T-helper 1 cell treated with Interleukin-12 subunit alpha and Interleukin-12 subunit beta and Interleukin-4 antibody, amounts not matched to agents 30 μg/mL and 1 μg/mL, for 36 hours (primary cell): ENCODE results near the gene PIK3CB.
"Not testable (repeated sequence)": the region's sequence is repeated elsewhere in the genome, so short reads cannot be mapped to it uniquely, and the experiment has no call there.

Experiments
- H3K27ac Mint-ChIP-seq: one replicate; pipeline ENCODE4 v1.8.0; 2021; ENCODE audit warnings: mild to moderate bottlenecking, mixed read lengths
- H3K27me3 Mint-ChIP-seq: one replicate; pipeline ENCODE4 v1.8.0; 2021; ENCODE audit warnings: low read depth, mixed read lengths
- H3K36me3 Mint-ChIP-seq: one replicate; pipeline ENCODE4 v1.8.0; 2021; ENCODE audit warnings: low read depth, mixed read lengths
- H3K4me1 Mint-ChIP-seq: one replicate; pipeline ENCODE4 v1.8.0; 2021; ENCODE audit warnings: low read depth, mixed read lengths
- H3K4me3 Mint-ChIP-seq: one replicate; pipeline ENCODE4 v1.8.0; 2021; ENCODE audit warnings: mild to moderate bottlenecking, moderate library complexity, mixed read lengths
- H3K9me3 Mint-ChIP-seq: one replicate; pipeline ENCODE4 v1.8.0; 2021; ENCODE audit warnings: mixed read lengths

Gene PIK3CB

DNA sequence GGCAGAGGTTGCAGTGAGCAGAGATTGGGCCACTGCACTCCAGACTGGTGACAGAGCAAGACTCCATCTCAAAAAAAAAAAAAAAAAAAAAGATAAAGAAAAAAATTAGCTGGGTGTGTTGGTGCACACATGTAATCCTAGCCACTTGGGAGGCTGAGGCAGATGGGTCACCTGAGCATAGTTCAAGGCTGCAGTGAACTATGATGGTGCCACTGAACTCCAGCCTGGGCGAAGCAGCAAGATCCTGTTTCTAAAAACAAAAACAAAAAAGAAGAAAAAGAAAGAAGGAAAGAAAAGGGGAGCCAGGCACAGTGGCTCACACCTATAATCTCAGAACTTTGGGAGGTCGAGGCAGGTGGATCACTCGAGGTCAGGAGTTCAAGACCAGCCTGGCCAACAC lies 32.9 kb downstream of the PIK3CB start:
- Mint-ChIP-seq H3K27me3 (no peaks in the 10 kb centered on the region), H3K36me3 (peaks cover 2% of the 10 kb centered on the region), H3K4me3 (no peak overlapping the region), H3K27ac (no peak overlapping the region), H3K4me1 (peaks cover 18% of the 10 kb centered on the region), H3K9me3 (no peaks in the 10 kb centered on the region)

GRCh38 chr3:138800248-138800647 lies 34.5 kb downstream of the PIK3CB start:
- H3K36me3 Mint-ChIP-seq, result peaks cover 4% of the 10 kb centered on the region

GRCh38 chr3:138799822-138800221 lies 34.9 kb downstream of the PIK3CB start:
- peaks cover 23% of the 10 kb centered on the region for H3K4me1 Mint-ChIP-seq
- no peaks in the 10 kb centered on the region for H3K9me3 Mint-ChIP-seq
- no peak overlapping the region for H3K4me3 Mint-ChIP-seq
- peaks cover 4% of the 10 kb centered on the region for H3K36me3 Mint-ChIP-seq
- H3K27me3 Mint-ChIP-seq, result no peaks in the 10 kb centered on the region
- H3K27ac Mint-ChIP-seq, result no peak overlapping the region

More at GRCh38 chr3:138800248-138800647, 34.5 kb downstream of the PIK3CB start:
- Mint-ChIP-seq H3K27me3 (no peaks in the 10 kb centered on the region), H3K4me1 (peaks cover 23% of the 10 kb centered on the region), H3K27ac (no peak overlapping the region), H3K9me3 (no peaks in the 10 kb centered on the region), H3K4me3 (no peak overlapping the region)

- peaks cover 10% of the 10 kb centered on the region for H3K36me3 Mint-ChIP-seq
Observed at GRCh38 chr3:138797508-138798038, 37.2 kb downstream of the PIK3CB start.

DNA sequence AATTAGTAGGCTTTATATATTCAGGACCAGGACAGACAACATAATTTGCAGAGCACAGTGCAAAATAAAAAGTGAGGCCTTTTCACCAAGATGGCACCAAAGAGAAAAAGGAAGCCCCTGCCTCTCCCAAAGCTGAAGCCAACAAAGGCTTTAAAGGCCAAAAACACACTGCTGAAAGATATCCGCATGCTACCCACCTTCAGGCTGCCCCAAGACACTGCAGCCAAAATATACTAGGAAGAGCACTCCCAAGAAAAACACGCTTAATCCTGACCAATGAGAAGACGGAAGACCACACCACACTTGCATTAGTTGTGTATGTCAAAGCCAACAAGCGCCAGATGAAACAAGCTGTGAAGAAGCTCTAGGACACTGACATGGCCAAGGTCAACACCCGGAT lies 38.0 kb downstream of the PIK3CB start:
- H3K27me3 Mint-ChIP-seq, result no peaks in the 10 kb centered on the region
- peaks cover 18% of the 10 kb centered on the region for H3K4me1 Mint-ChIP-seq
- no peaks in the 10 kb centered on the region for H3K9me3 Mint-ChIP-seq
- no peak overlapping the region for H3K27ac Mint-ChIP-seq
- no peak overlapping the region for H3K4me3 Mint-ChIP-seq
- peaks cover 10% of the 10 kb centered on the region for H3K36me3 Mint-ChIP-seq

More at GRCh38 chr3:138797508-138798038, 37.2 kb downstream of the PIK3CB start:
- H3K4me1 Mint-ChIP-seq, result peaks cover 17% of the 10 kb centered on the region
- no peak overlapping the region for H3K27ac Mint-ChIP-seq
- H3K9me3 Mint-ChIP-seq, result no peaks in the 10 kb centered on the region
- no peak overlapping the region for H3K4me3 Mint-ChIP-seq
- no peaks in the 10 kb centered on the region for H3K27me3 Mint-ChIP-seq

GRCh38 chr3:138786788-138787271 lies 47.9 kb downstream of the PIK3CB start:
- no peak overlapping the region for H3K27ac Mint-ChIP-seq

GRCh38 chr3:138785951-138786350 lies 48.8 kb downstream of the PIK3CB start:
- Mint-ChIP-seq H3K9me3 (no peaks in the 10 kb centered on the region), H3K4me1 (peaks cover 27% of the 10 kb centered on the region), H3K4me3 (no peak overlapping the region), H3K36me3 (peaks cover 14% of the 10 kb centered on the region), H3K27me3 (no peaks in the 10 kb centered on the region), H3K27ac (no peak overlapping the region)

More at GRCh38 chr3:138786788-138787271, 47.9 kb downstream of the PIK3CB start:
- Mint-ChIP-seq H3K4me3 (no peak overlapping the region), H3K4me1 (peaks cover 31% of the 10 kb centered on the region), H3K9me3 (no peaks in the 10 kb centered on the region), H3K36me3 (peaks cover 14% of the 10 kb centered on the region), H3K27me3 (no peaks in the 10 kb centered on the region)

DNA sequence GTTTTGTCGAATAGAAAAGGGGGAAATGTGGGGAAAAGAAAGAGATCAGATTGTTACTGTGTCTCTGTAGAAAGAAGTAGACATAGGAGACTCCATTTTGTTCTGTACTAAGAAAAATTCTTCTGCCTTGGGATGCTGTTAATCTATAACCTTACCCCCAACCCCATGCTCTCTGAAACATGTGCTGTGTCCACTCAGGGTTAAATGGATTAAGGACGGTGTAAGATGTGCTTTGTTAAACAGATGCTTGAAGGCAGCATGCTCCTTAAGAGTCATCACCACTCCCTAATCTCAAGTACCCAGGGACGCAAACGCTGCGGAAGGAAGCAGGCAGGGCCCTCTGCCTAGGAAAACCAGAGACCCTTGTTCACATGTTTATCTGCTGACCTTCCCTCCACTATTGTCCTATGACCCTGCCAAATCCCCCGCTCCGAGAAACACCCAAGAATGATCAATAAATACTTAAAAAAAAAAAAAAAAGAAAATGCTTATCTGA lies 49.3 kb downstream of the PIK3CB start:
- peaks cover 30% of the 10 kb centered on the region for H3K4me1 Mint-ChIP-seq
- not testable (repeated sequence) for H3K27me3 Mint-ChIP-seq, H3K9me3 Mint-ChIP-seq, H3K4me3 Mint-ChIP-seq, H3K27ac Mint-ChIP-seq
- peaks cover 17% of the 10 kb centered on the region for H3K36me3 Mint-ChIP-seq

DNA sequence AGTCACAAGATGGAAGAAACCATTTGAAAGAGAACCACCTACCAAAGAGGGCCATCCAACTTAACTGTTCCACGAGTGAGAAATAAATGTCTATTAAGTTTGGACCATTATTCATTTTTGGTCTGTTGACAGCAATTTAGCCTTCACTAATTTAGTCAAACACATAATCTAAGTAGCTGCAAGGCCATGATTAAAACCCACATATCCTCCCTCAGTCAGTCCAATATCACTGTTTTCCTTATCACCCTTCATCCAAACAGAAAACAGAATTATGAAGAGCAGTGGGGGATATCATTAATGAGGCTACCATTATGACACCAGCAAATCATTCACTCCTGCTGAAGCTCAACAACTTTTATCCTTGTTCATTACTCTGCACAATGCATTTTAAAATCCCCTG lies 52.0 kb downstream of the PIK3CB start:
- H3K4me1 Mint-ChIP-seq, result peaks cover 32% of the 10 kb centered on the region
- H3K9me3 Mint-ChIP-seq, result no peaks in the 10 kb centered on the region
- no peak overlapping the region for H3K27ac Mint-ChIP-seq
- H3K4me3 Mint-ChIP-seq, result no peak overlapping the region
- H3K36me3 Mint-ChIP-seq, result peaks cover 15% of the 10 kb centered on the region
- no peaks in the 10 kb centered on the region for H3K27me3 Mint-ChIP-seq

GRCh38 chr3:138781012-138781470 lies 53.7 kb downstream of the PIK3CB start:
- Mint-ChIP-seq H3K36me3 (peaks cover 13% of the 10 kb centered on the region), H3K9me3 (no peaks in the 10 kb centered on the region), H3K4me3 (peak overlapping the region; percentile 14), H3K27ac (peak overlapping the region; percentile 70), H3K4me1 (peaks cover 34% of the 10 kb centered on the region), H3K27me3 (no peaks in the 10 kb centered on the region)

DNA sequence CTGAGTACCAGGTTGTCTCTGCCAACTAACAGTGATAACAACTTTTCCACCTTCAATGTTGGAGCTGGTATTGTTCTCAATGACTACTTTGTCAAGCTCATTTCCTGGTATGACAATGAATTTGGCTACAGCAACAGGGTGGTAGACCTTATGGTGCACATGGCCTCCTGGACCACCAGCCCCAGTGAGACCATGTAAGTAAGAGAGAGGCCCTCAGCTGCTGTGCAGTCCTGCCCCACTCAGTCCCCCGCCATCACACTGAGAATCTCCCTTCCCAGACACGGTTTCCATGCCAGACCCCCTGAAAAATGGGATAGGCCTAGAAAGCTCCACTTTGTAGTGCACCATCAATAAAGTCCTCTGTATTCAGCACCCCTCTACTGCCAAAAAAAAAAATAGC lies 56.1 kb downstream of the PIK3CB start:
- peaks cover 21% of the 10 kb centered on the region for H3K36me3 Mint-ChIP-seq
- no peak overlapping the region for H3K27ac Mint-ChIP-seq
- no peaks in the 10 kb centered on the region for H3K9me3 Mint-ChIP-seq
- H3K27me3 Mint-ChIP-seq, result no peaks in the 10 kb centered on the region
- H3K4me3 Mint-ChIP-seq, result no peak overlapping the region
- peaks cover 44% of the 10 kb centered on the region for H3K4me1 Mint-ChIP-seq

DNA sequence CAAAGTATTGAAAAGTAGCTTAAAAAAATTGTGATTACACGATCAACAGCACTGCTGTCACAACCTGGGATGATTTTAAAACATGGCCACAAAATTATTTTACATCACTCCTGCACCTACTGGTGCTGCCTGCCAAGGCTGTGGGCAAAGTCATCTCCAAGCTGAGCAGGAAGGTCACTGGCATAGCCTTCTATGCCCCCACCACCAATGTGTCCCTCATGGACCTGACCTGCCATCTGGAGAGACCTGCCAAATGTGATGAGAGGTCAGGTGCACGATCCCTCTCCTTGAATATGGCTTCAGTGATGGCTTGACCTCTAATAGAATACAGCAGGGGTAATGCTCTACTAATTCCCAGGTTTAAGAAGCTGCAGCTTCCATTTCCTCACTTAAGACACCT lies 57.8 kb downstream of the PIK3CB start:
- Mint-ChIP-seq H3K27ac (no peak overlapping the region), H3K4me1 (peaks cover 32% of the 10 kb centered on the region), H3K9me3 (no peaks in the 10 kb centered on the region), H3K27me3 (no peaks in the 10 kb centered on the region), H3K4me3 (no peak overlapping the region), H3K36me3 (peaks cover 16% of the 10 kb centered on the region)

DNA sequence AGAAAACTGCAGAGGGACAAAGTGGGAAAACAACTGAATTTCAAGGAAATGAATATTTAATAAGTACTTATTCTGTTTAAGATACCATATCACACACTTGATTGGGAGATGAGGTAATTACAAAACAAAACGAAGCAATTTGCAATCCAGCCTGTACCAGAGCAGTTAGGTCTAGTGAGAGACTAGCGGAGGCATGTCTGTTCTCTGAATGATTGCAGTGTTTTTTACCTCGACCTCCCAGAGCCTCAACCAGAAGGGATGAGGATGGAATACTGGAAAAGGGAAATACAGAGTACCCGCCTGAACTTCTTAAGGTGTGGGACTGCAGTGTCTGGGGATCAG lies 59.5 kb downstream of the PIK3CB start:
- no peaks in the 10 kb centered on the region for H3K9me3 Mint-ChIP-seq

GRCh38 chr3:138774529-138775253 lies 60.0 kb downstream of the PIK3CB start:
- Mint-ChIP-seq H3K4me3 (no peak overlapping the region), H3K27ac (no peak overlapping the region), H3K36me3 (peaks cover 14% of the 10 kb centered on the region), H3K27me3 (no peaks in the 10 kb centered on the region), H3K9me3 (no peaks in the 10 kb centered on the region), H3K4me1 (peaks cover 22% of the 10 kb centered on the region)

More for the DNA sequence above, 59.5 kb downstream of the PIK3CB start:
- Mint-ChIP-seq H3K27me3 (no peaks in the 10 kb centered on the region), H3K27ac (no peak overlapping the region), H3K4me3 (no peak overlapping the region), H3K36me3 (peaks cover 14% of the 10 kb centered on the region), H3K4me1 (peaks cover 22% of the 10 kb centered on the region)

DNA sequence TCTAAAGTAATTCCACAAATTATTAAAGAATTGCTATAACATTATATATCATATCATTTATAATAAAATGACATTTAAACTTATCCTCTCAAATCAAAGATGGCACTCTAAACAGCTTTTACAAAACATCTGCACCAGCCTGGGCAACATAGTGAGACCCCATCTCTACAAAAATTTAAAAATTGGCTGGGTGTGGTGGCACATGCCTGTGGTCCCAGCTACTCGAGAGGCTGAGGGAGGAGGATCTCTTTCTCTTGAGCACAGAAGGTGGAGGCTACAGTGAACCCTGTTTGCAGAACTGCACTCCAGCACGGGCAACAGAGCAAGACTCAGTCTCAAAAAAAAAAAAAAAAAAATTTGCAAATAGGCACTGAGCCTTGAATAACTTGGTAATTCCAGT lies 63.1 kb downstream of the PIK3CB start:
- Mint-ChIP-seq H3K4me3 (no peak overlapping the region), H3K36me3 (peaks cover 23% of the 10 kb centered on the region), H3K9me3 (peaks cover 13% of the 10 kb centered on the region), H3K27me3 (no peaks in the 10 kb centered on the region), H3K4me1 (peaks cover 12% of the 10 kb centered on the region), H3K27ac (no peak overlapping the region)
